Astrocyte of the hippocampus (primary cell): ENCODE results near the gene MLX.
A peak's percentile ranks its signal among the peaks of the same experiment; 100 is the strongest.
"Not testable (repeated sequence)": the region's sequence is repeated elsewhere in the genome, so short reads cannot be mapped to it uniquely, and the experiment has no call there.

ENCODE experiments used
- DNase-seq: peaks from one replicate; pipeline ENCODE4 v3.0.0; 2011; ENCODE audit warnings: low read depth, low spot score

MLX gene

DNA sequence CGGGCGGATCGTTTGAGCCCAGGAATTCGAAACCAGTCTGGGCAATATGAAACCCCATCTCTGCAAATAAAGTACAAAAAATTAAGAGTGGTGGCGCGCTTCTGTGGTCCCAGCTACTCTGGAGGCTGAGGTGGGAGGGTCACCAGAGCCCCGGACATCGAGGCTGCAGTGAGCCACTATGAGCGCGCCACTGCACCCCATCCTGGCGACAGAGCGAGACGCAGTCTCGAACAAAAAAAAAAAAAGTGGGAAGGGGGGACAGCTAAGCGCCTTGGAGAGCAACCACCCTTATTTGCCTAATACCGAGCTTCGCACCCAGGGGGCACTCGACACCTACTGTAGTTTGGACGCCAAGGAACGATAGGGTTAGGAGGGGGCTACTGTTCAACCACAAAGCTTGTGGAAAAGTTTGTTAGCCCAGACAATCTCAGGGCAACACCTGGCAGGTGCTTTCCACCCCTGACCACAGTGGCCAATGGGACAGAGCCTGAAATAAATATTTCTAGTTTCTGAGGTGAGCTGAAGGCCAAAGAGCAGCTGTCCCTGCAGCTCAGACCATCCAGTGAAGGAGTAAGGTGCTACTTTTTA is 11.5 kb downstream of the MLX start:
- peak; percentile 84 for DNase-seq

DNA sequence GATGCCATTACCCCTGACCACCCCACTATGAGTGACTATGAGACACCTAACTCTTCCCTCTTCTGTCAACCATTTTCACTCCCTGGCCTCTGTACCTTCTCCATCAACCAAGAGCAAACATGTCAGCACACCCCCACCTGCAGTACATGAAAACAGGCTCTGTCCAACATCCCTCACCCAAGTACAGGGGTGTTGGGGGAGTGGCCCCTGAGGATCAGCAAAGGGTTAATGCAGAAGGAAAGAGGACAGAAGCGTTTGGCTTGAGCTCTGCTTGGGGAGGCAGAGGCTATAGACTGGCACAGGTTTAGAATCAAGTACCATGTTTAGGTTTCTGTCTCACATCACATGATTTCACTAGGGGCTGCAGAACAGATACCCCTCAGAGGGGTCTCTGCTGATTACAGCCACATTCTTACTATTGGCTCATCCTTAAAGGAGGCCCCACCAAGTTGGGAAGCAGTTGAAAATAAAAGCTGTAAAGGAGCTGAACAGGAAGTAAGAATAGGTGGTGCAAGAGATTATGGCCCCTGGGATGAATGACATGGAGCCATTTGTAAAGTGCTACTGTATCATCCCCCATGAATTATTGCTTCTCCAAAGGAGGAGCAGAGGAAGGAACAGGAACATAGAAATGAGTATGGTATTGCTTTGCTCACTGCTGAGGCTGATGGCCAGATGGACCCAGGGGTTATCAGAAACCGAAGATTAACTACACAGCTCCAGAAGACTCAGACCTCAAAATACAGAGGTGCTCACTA is 13.1 kb downstream of the MLX start:
- DNase-seq = no peak

DNA sequence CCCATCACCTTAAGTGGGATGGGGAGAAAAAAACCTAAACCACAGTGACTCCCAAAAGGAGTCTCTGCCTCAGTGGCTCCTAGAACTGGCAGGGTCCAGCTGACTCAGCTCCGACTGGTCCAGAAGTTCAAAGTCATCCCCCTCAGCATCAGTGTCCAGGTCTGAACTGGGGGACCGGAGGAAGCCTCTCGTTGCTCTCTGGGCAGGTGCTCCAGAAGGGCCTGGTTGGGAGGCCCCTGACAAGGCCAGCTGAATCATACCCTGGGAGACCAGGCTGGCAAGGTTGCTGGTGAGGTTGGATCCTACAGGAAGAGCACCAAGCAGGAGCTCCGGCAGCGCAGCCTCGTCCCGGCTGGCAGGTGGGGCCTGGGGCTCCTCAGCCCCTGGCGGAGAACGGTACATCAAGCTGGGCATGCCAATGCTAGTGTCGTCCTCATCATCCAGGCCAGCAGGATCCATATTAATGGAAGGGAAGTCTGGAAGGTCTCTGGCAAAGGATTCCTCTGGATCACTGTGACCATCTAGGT is 14.9 kb downstream of the MLX start:
- no peak for DNase-seq

- DNase-seq = no peak
Measured at GRCh38 chr17:42584880-42585279, 18.0 kb downstream of the MLX start.

- no peak for DNase-seq
Measured at GRCh38 chr17:42585353-42585752, 18.5 kb downstream of the MLX start.

DNA sequence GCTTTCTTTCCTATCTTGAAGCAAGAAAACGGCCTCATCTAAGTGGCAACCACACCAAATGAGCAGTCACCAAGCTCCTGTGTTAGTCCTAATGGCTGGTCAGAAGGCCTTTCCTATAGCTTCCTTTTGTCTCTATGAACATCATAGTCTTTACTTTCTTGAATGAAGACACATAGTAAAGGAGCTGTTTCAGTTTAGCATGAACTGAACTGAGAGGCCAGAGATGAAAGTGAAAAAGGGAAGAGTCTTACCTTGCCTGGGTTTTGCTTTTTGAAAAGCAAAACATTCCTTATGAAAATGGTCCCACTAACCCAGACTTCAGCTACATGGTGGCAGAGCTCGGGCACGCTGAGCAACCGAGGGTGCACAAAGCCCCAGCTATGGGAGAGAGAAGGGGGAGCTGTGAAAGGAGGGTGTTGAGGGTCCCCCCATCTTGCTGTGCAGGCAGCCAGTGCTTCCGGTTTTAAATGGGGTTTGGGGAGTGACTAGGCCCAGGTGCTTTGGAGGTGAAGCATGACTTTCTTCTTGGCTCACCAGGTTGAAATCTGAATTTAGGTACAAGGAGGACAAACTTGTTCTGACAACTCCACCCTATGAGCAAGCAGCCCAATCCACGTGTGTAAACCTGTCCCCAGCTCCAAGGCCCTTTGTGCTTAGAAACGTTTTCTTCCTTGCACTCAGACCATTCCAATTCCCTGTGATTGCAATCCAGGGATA is 19.8 kb downstream of the MLX start:
- DNase-seq = no peak

DNA sequence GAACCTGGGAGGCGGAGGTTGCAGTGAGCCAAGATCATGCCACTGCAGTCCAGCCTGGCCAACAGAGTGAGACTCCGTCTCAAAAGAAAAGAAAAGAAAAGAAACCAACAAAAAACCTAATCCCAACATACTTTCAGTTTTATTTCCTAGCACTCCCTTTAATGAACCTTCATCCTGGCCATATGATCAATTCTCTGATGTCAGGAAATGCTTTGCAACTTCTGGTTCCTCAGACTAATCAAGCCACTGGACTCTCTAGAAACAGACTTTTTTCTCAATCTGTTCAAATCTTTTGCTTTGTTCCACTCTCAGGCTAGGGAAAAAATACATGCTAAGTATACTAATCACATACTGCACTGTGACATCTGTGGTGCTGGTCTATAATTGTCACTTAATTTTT is 24.0 kb downstream of the MLX start:
- no peak for DNase-seq

DNA sequence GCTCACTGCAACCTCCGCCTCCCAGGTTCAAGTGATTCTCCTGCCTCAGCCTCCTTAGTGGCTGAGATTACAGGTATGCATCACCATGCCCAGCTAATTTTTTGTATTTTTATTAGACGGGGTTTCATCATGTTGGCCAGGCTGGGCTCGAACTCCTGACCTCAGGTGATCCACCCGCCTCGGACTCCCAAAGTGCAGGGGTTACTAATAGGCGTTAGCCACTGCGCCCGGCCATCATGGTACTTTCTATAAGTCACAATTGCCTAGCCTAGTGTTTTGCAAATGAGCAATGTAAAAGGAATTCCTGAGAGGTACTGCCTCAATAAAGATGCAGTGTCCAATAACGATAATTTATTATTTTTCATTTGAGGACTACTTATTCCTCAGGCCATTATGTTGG is 24.5 kb downstream of the MLX start:
- DNase-seq = no peak

DNA sequence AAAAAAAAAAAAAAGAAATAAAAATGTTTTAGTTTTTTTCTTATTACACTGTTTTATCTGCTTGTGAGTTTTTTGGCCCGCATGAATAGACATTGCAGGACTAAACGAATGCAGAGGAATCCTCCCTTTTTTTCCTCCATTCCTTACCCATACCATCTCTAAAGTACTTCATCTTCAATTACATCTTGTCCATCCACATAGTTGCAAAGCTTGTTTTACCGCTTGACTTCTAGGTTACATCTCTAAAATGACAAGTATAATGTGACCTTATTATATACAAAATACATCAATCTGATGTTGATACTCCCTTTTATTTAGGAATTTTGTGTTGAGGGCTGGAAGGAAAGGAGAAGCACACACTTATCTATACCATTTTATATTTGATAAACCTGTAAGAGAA is 29.5 kb downstream of the MLX start:
- no peak for DNase-seq

DNA sequence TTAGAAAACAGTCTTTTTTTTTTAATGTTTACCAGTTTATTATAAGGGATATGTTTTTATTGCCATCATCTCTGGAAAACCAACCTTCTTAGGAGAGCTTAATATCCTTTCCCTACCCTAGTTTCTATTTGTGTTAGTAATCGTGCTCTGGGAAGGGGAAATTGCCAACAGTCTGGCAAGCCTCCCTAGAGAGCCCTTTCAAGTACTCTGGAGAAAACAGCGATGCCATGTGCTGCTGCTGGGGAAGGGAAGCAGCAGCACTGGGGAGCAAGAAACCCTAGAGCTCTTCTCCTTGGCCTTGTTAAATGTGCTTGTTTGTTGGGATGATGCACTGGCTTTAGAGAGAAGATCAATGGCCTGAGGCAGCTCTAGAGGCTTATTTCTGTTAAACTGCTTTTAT is 32.0 kb downstream of the MLX start:
- peak; percentile 31 for DNase-seq

DNA sequence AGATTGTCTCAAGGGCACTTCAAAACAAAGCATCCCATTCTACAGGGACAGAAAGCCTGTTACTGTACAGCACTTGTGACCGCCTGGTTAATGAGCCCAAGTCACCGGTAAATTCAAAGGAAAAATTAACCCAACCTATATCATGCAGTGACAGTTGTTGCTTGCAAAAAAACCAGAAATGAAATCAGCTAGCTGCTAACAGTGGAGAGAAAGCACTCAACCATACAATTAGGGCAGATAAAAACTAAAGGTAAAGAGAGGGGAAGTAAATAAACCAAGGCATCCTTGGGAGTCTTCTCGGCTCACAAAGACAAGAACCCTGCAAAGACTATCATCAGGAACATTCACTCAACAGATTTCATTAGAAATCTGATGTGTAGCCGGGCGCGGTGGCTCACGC is 36.4 kb downstream of the MLX start:
- no peak for DNase-seq

DNA sequence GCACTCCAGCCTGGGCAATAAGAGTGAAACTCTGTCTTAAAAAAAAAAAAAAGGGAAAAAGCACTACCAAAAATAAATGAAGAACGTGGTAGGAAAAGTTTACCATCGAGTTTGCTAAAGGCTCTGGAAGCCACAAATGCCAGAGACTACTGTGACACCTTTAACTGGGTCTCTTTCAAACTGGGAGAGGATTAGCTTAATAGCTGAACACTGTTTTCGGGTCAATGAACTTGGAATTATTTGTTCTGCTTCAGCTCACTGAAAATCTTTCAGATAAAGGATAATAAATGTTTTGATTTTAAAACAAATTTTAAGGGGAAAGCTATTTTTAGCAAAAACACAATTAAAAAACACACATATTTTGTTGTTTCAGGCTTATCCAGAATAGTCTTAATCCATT is 40.9 kb downstream of the MLX start:
- DNase-seq = no peak

- DNase-seq = no peak
Measured at GRCh38 chr17:42608305-42609181, 41.6 kb downstream of the MLX start.

DNA sequence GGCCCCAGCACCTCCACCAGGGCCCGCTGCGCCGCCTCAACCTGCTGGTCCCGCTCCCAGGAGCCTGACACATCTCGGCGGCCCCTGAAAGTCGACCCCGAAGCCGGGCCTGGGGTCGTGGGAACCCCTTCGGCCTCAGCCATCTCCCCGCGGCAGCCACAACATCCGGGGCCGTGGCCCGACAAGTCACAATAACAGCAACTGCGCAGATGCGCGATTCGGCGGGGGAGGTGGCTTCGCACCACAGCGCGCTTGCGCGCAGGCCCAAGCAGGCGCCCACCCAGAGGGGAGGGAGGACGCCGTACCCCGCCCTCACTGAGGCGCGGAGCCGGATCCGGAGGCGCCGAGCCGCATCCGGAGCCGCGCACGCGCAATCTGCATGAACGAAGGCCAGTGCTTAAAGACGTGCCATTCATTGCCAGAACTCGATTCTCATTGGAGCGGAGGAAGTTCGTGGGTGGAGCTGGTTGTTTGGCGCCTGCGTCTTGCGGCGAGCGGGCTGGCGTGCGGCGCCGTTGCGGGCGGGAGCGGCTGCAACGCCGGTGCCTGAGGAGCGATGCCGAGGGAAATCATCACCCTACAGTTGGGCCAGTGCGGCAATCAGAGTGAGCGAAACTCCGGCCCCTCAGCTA is 42.4 kb downstream of the MLX start, which contains the start of the genes RETREG3 and TUBG1:
Gene RETREG3 (minus strand): TSS at position 193 of the 632 bp plus-strand sequence. CDS start 50 bp downstream, at position 143.
Gene TUBG1 (plus strand): TSS at position 502 of the 632 bp plus-strand sequence. CDS start 55 bp downstream, at position 557.
- DNase-seq = peak; percentile 100

DNA sequence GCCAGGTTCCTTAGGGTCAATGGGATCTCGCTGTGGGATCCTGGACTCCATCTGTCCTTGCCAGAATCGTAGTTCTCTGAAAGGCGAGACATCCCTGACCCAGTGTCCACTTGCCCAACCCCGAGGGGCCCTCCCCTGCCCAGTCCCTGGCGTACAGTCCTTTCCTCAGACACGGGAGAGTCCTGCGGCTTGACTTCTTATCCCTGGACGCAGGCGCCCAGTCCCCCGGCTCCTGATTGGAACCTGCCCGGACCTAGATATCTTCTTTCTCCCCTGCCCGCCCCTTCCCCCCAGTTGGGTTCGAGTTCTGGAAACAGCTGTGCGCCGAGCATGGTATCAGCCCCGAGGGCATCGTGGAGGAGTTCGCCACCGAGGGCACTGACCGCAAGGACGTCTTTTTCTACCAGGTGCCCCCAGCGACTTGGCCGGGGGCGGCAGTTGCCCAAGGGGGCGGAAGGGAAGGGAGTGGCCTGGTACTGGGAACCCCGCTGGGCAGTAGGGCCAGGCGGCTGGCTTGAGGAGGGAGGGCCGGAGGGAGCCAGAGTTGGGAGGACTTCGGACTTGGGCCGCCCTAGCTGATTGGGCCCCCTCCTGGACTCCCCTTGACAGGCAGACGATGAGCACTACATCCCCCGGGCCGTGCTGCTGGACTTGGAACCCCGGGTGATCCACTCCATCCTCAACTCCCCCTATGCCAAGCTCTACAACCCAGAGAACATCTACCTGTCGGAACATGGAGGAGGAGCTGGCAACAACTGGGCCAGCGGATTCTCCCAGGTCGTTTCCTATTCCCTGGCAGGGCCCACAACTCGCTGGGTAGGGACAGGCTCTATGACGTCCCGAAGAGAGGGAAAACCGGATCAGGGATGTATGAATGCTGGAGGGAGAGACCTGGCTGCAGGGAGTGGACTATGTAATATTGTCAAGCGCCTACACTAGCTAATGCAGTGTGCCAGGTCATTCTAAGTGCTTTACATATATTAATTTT is 43.2 kb downstream of the MLX start:
- not testable (repeated sequence) for DNase-seq

DNA sequence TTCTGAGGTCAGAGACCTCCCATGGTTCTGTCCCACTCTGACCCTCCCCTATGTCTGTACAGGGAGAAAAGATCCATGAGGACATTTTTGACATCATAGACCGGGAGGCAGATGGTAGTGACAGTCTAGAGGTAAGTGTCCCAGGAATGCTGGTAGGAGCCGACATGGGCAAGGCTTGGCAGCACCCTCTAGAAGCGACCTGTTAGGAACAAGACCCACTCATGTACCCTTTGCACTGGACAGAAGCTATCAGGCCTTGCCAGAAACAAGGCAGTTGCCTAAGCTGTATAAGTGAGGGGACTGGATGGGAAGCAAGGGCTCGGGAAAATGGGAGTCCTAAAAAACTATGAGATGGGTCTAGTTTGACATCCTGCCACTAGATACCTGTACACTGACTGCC is 45.1 kb downstream of the MLX start:
- no peak for DNase-seq

DNA sequence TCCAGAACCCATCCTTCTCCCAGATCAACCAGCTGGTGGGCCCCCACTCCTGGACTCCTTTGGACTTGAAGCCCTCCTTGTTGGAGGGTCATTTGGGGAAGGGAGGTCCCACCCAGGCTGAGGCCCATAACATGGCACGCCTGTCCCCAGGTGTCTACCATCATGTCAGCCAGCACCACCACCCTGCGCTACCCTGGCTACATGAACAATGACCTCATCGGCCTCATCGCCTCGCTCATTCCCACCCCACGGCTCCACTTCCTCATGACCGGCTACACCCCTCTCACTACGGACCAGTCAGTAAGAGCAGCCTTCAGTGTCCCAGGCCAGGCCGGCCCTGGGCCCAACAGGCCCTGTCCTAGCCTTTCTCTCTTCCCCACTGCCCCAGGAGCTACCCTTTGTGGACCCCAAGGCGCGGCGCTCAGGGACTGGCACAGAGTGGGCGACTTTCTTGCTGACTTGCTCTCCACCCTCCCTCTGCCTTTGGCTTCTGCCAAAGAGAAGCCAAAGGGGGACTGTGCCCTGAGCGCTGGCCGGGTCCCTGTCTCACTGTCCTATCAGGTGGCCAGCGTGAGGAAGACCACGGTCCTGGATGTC is 46.9 kb downstream of the MLX start:
- DNase-seq = no peak

DNA sequence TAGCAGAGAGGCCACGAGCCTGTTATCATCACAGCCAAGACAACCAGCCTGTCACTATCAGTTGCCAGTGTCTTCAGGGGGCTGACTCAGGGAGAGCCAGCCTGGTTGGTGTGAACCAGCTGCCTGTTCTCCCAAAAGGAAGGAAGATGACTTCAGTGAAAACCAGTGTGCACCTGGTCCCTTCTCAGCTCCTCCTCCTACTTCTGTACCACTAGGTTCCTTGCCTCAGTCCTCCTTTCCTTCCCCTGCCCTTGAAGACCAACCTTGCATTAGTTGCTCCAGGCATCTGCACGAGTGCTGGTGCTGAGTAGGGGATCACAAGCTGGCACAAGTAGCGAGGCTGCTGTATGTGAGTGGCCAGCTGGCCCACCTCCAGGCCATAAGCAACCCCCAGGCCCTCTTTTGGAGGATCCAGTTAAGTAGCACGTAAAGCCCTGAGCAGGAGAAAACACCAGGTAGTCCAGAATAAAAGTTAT is 51.1 kb downstream of the MLX start:
- no peak for DNase-seq
